Lung (tissue), 12 donors: ENCODE data around the gene PRICKLE1. TPM values are rescaled to one million over a fixed set of nuclear protein-coding genes. Genes with fewer than 3 reads are reported as not detected.
A peak's percentile ranks its signal among the peaks of the same experiment; 100 is the strongest.

Source experiments
- ATAC-seq: fragments of 200-7000 bp; cut with Tn5 transposase; one replicate; pipeline ENCODE4 v1.9.1; 2020; ENCODE audit warnings: moderate number of reproducible peaks; ENCODE audit not compliant: insufficient read depth, low FRiP score
- DNase-seq, 3 donors: peaks; one replicate each; pipeline ENCODE4 v3.0.0-alpha.2; 2013 to 2017
- H3K27ac ChIP-seq, 2 donors: one replicate each; pipeline ENCODE4 v1.5.1; 2013; ENCODE audit warnings: mild to moderate bottlenecking in 2 of 2, moderate library complexity in 2 of 2, control low read depth in 1 of 2, inconsistent platforms in 1 of 2, low read depth in 1 of 2, low read length in 1 of 2
- H3K27me3 ChIP-seq, 3 donors: one replicate each; pipeline ENCODE4 v1.5.1; 2013; ENCODE audit warnings: low read length in 2 of 3; ENCODE audit not compliant: control insufficient read depth in 3 of 3, insufficient read depth in 3 of 3
- H3K36me3 ChIP-seq, 4 donors: one replicate each; pipeline ENCODE4 v1.5.1; 2013; ENCODE audit warnings: low read length in 4 of 4, mild to moderate bottlenecking in 1 of 4, moderate library complexity in 1 of 4; ENCODE audit not compliant: control insufficient read depth in 4 of 4, insufficient read depth in 4 of 4
- H3K4me1 ChIP-seq, 5 donors: one replicate each; pipeline ENCODE4 v1.5.1; 2013; ENCODE audit warnings: low read length in 5 of 5, mild to moderate bottlenecking in 2 of 5, moderate library complexity in 1 of 5; ENCODE audit not compliant: control insufficient read depth in 5 of 5, insufficient read depth in 5 of 5
- H3K4me3 ChIP-seq: one replicate; pipeline ENCODE4 v1.5.1; 2013; ENCODE audit warnings: mild to moderate bottlenecking, control low read depth, moderate library complexity
- H3K9ac ChIP-seq, 2 donors: one replicate each; pipeline ENCODE4 v1.5.1; 2013; ENCODE audit warnings: low read length in 2 of 2, control low read depth in 1 of 2; ENCODE audit not compliant: insufficient read depth in 1 of 2
- H3K9me3 ChIP-seq, 4 donors: one replicate each; pipeline ENCODE4 v1.5.1; 2013; ENCODE audit warnings: low read length in 3 of 4, mild to moderate bottlenecking in 1 of 4, moderate library complexity in 1 of 4; ENCODE audit not compliant: control insufficient read depth in 4 of 4, insufficient read depth in 3 of 4
- CTCF ChIP-seq: IDR thresholded peaks from 2 replicates; pipeline ENCODE4 v1.5.1; 2012; ENCODE audit warnings: mild to moderate bottlenecking; ENCODE audit errors: control extremely low read depth, extremely low read depth
- WGBS, 2 donors: extraction: QIAGEN DNeasy Blood & Tissue Kit; methylation state at CpG; one replicate each; pipeline ENCODE4 v1.1.7; 2013; 5-methylcytosine and 5-hydroxymethylcytosine counted together
- polyA plus RNA-seq, 2 donors: library from polyadenylated mRNA; stranded (reverse); fragments of 200-250 nt; gene quantifications; one replicate each; pipeline ENCODE4 v1.2.1, GENCODE V29; 2013
- total RNA-seq, 2 donors: library from RNA; depleted of rRNA in 1 of 2; stranded (reverse); fragments of >200 nt in 1 of 2; gene quantifications; one replicate each; pipeline ENCODE4 v1.2.1, GENCODE V29; 2014 to 2021
- donor health status: control.
- donor health status: control.
- donor health status: Bipolar disorder and iron deficiency.
- donor health status: healthy.
- donor health status: DM: yes; HTN: yes; CAD: no.

The PRICKLE1 gene
- total and polyA plus RNA-seq, 4 donors = 2.1 to 60.1 (median 7.8) TPM

- Histone ChIP-seq H3K4me3 (no peak overlapping the region), H3K4me1 (peaks cover 0 to 28% (median 0%) of the 10 kb centered on the region in 5 donors), H3K9ac (no peak overlapping the region), H3K27me3 (no peaks in the 10 kb centered on the region), H3K9me3 (no peaks in the 10 kb centered on the region), H3K36me3 (peaks cover 3 to 19% (median 10%) of the 10 kb centered on the region in 4 donors), H3K27ac (peak overlapping the region in 1 of 2 donors; percentile 46)
- DNase-seq (no peak), ATAC-seq (no peak)
- no peak for TF ChIP-seq CTCF
- whole genome bisulfite sequencing, 2 donors = 82 to 95% methylated on average over 3 of the region's 3 CpGs
Observed at GRCh38 chr12:42472376-42472775, 117.2 kb downstream of the PRICKLE1 start.

- H3K9me3 ChIP-seq = no peaks in the 10 kb centered on the region
- no peak overlapping the region for H3K9ac ChIP-seq
- H3K36me3 ChIP-seq = peaks cover 3 to 37% (median 21%) of the 10 kb centered on the region in 4 donors
- ATAC-seq = no peak
- no peaks in the 10 kb centered on the region for H3K27me3 ChIP-seq
- TF ChIP-seq CTCF = no peak
- H3K4me3 ChIP-seq = no peak overlapping the region
- H3K27ac ChIP-seq = no peak overlapping the region
- DNase-seq = no peak
- 48 to 63% methylated on average over 7 of the region's 7 CpGs for WGBS, 2 donors
- peaks cover 0 to 22% (median 0%) of the 10 kb centered on the region in 5 donors for H3K4me1 ChIP-seq
Observed at GRCh38 chr12:42469355-42470175, 120.0 kb downstream of the PRICKLE1 start.

GRCh38 chr12:42468921-42469320 is 120.6 kb downstream of the PRICKLE1 start:
- no peak overlapping the region for H3K27ac ChIP-seq
- H3K9me3 ChIP-seq = no peaks in the 10 kb centered on the region
- H3K27me3 ChIP-seq = no peaks in the 10 kb centered on the region
- peaks cover 0 to 19% (median 0%) of the 10 kb centered on the region in 5 donors for H3K4me1 ChIP-seq
- ATAC-seq (no peak), DNase-seq (no peak)
- no peak overlapping the region for H3K9ac ChIP-seq
- no peak for TF ChIP-seq CTCF
- 18 to 42% methylated on average over 3 of the region's 3 CpGs for WGBS, 2 donors
- peaks cover 7 to 41% (median 25%) of the 10 kb centered on the region in 4 donors for H3K36me3 ChIP-seq
- H3K4me3 ChIP-seq = no peak overlapping the region
